T-helper 17 cell (primary cell): ENCODE data around the gene INTS11. TPM values are rescaled to one million over a fixed set of nuclear protein-coding genes. Genes with fewer than 3 reads are reported as not detected.

Experiments used
- ATAC-seq: fragments of 150-1000 bp; cut with Tn5 transposase; 2 replicates; pipeline ENCODE4 v1.10.0; 2021; ENCODE audit warnings: mild to moderate bottlenecking, moderate library complexity
- DNase-seq, 3 donors: peaks; one replicate each; pipeline versions ENCODE4 v3.0.0 to v3.0.0-alpha.2; 2020 to 2021
- H3K9me3 ChIP-seq: one replicate; pipeline ENCODE4 v1.7.0; 2013; ENCODE audit warnings: low read length, mild to moderate bottlenecking; ENCODE audit not compliant: control insufficient read depth, poor library complexity, severe bottlenecking
- H3K27ac Mint-ChIP-seq: one replicate; pipeline ENCODE4 v1.8.0; 2022; ENCODE audit warnings: mild to moderate bottlenecking, moderate library complexity, mixed read lengths
- H3K27me3 Mint-ChIP-seq: one replicate; pipeline ENCODE4 v1.8.0; 2022; ENCODE audit warnings: mixed read lengths
- H3K36me3 Mint-ChIP-seq: one replicate; pipeline ENCODE4 v1.8.0; 2022; ENCODE audit warnings: low read depth, mixed read lengths
- H3K4me1 Mint-ChIP-seq: one replicate; pipeline ENCODE4 v1.8.0; 2022; ENCODE audit warnings: mild to moderate bottlenecking, mixed read lengths
- H3K4me3 Mint-ChIP-seq: one replicate; pipeline ENCODE4 v1.8.0; 2022; ENCODE audit warnings: mild to moderate bottlenecking, moderate library complexity, mixed read lengths
- total RNA-seq, 4 donors: library from RNA in 2 of 4; stranded (reverse) in 2 of 4; gene quantifications; one replicate each; pipeline ENCODE4 v1.2.3 and lab custom pipeline; 2022 to 2026

Gene INTS11
- total RNA-seq, 2 donors from 2014 or later = 130 to 132 TPM

- ATAC-seq = no peak
- Mint-ChIP-seq H3K4me3 (peak overlapping the region; percentile 90), H3K4me1 (peaks cover 17% of the 10 kb centered on the region), H3K27me3 (no peaks in the 10 kb centered on the region), H3K36me3 (no peaks in the 10 kb centered on the region), H3K27ac (peak overlapping the region; percentile 16)
- H3K9me3 ChIP-seq = no peaks in the 10 kb centered on the region
- no peak for DNase-seq
Measured at GRCh38 chr1:1307261-1307922, 17.1 kb downstream of the INTS11 start.

GRCh38 chr1:1306661-1307260, 17.7 kb downstream of the INTS11 start:
- Mint-ChIP-seq H3K4me3 (peak overlapping the region; percentile 90), H3K27me3 (no peaks in the 10 kb centered on the region), H3K36me3 (no peaks in the 10 kb centered on the region), H3K27ac (peak overlapping the region; percentile 16), H3K4me1 (peaks cover 17% of the 10 kb centered on the region)
- DNase-seq (no peak), ATAC-seq (no peak)
- no peaks in the 10 kb centered on the region for H3K9me3 ChIP-seq

GRCh38 chr1:1306070-1306660, 18.3 kb downstream of the INTS11 start:
- Mint-ChIP-seq H3K4me1 (peaks cover 17% of the 10 kb centered on the region), H3K4me3 (peak overlapping the region; percentile 90)
- DNase-seq = no peak

GRCh38 chr1:1305300-1306069, 19.0 kb downstream of the INTS11 start:
- no peak overlapping the region for H3K27ac Mint-ChIP-seq
- peak; percentile 25 for ATAC-seq
- DNase-seq = peak; percentile 38 to 58 (median 48)
- H3K27me3 Mint-ChIP-seq = no peaks in the 10 kb centered on the region
- peaks cover 17% of the 10 kb centered on the region for H3K4me1 Mint-ChIP-seq
- H3K4me3 Mint-ChIP-seq = peak overlapping the region; percentile 90
- no peaks in the 10 kb centered on the region for H3K9me3 ChIP-seq
- no peaks in the 10 kb centered on the region for H3K36me3 Mint-ChIP-seq

More at GRCh38 chr1:1306070-1306660, 18.3 kb downstream of the INTS11 start:
- no peak for ATAC-seq
- Mint-ChIP-seq H3K27me3 (no peaks in the 10 kb centered on the region), H3K27ac (peak overlapping the region; percentile 16), H3K36me3 (no peaks in the 10 kb centered on the region)
- no peaks in the 10 kb centered on the region for H3K9me3 ChIP-seq

- DNase-seq (no peak), ATAC-seq (no peak)
- no peaks in the 10 kb centered on the region for H3K9me3 ChIP-seq
- Mint-ChIP-seq H3K4me1 (peaks cover 17% of the 10 kb centered on the region), H3K27me3 (no peaks in the 10 kb centered on the region), H3K4me3 (peak overlapping the region; percentile 90), H3K36me3 (no peaks in the 10 kb centered on the region), H3K27ac (no peak overlapping the region)
Measured at GRCh38 chr1:1304331-1305299, 19.8 kb downstream of the INTS11 start.

- H3K9me3 ChIP-seq = no peaks in the 10 kb centered on the region
- ATAC-seq (no peak), DNase-seq (no peak)
- Mint-ChIP-seq H3K36me3 (no peaks in the 10 kb centered on the region), H3K4me3 (no peak overlapping the region), H3K27ac (no peak overlapping the region), H3K4me1 (peaks cover 13% of the 10 kb centered on the region), H3K27me3 (no peaks in the 10 kb centered on the region)
Measured at GRCh38 chr1:1303736-1304135, 20.7 kb downstream of the INTS11 start.

GRCh38 chr1:1302951-1303509, 21.4 kb downstream of the INTS11 start:
- Mint-ChIP-seq H3K27me3 (no peaks in the 10 kb centered on the region), H3K36me3 (no peaks in the 10 kb centered on the region), H3K4me1 (peaks cover 13% of the 10 kb centered on the region), H3K27ac (no peak overlapping the region), H3K4me3 (no peak overlapping the region)
- DNase-seq (no peak), ATAC-seq (no peak)
- H3K9me3 ChIP-seq = no peaks in the 10 kb centered on the region

- H3K36me3 Mint-ChIP-seq = no peaks in the 10 kb centered on the region
- no peaks in the 10 kb centered on the region for H3K27me3 Mint-ChIP-seq
- H3K9me3 ChIP-seq = no peaks in the 10 kb centered on the region
- H3K4me1 Mint-ChIP-seq = peaks cover 11% of the 10 kb centered on the region
- DNase-seq = no peak
- ATAC-seq = no peak
- no peak overlapping the region for H3K4me3 Mint-ChIP-seq
- no peak overlapping the region for H3K27ac Mint-ChIP-seq
Measured at GRCh38 chr1:1302006-1302430, 22.4 kb downstream of the INTS11 start.

- H3K9me3 ChIP-seq = no peaks in the 10 kb centered on the region
- ATAC-seq = no peak
- Mint-ChIP-seq H3K27ac (no peak overlapping the region), H3K27me3 (no peaks in the 10 kb centered on the region), H3K4me1 (no peaks in the 10 kb centered on the region), H3K36me3 (no peaks in the 10 kb centered on the region), H3K4me3 (no peak overlapping the region)
- no peak for DNase-seq
Measured at GRCh38 chr1:1300352-1300739, 24.1 kb downstream of the INTS11 start.

GRCh38 chr1:1299686-1300351, 24.6 kb downstream of the INTS11 start:
- H3K9me3 ChIP-seq = no peaks in the 10 kb centered on the region
- Mint-ChIP-seq H3K27ac (no peak overlapping the region), H3K4me3 (no peak overlapping the region), H3K27me3 (no peaks in the 10 kb centered on the region), H3K4me1 (no peaks in the 10 kb centered on the region), H3K36me3 (no peaks in the 10 kb centered on the region)
- ATAC-seq (peak; percentile 76), DNase-seq (no peak)

- Mint-ChIP-seq H3K4me1 (no peaks in the 10 kb centered on the region), H3K4me3 (no peak overlapping the region), H3K36me3 (no peaks in the 10 kb centered on the region), H3K27me3 (no peaks in the 10 kb centered on the region), H3K27ac (no peak overlapping the region)
- DNase-seq (no peak), ATAC-seq (no peak)
- no peaks in the 10 kb centered on the region for H3K9me3 ChIP-seq
Measured at GRCh38 chr1:1298861-1299685, 25.4 kb downstream of the INTS11 start.
